K562 (cell line): ENCODE measurements around the gene GUF1.

Source experiments
- ESRRB ChIP-seq: fragments of 250-450 bp; sonication (Bioruptor Pico); IDR thresholded peaks from 2 replicates; pipeline ENCODE4 v1.5.0; 2020; ENCODE audit warnings: mild to moderate bottlenecking, moderate library complexity, borderline replicate concordance
- POLR2AphosphoS5 ChIP-seq: IDR thresholded peaks from 2 replicates; pipeline ENCODE4 v1.6.1; 2011; ENCODE audit warnings: mild to moderate bottlenecking, low read depth, low read length, moderate library complexity; ENCODE audit not compliant: control insufficient read depth, insufficient read depth

DNA sequence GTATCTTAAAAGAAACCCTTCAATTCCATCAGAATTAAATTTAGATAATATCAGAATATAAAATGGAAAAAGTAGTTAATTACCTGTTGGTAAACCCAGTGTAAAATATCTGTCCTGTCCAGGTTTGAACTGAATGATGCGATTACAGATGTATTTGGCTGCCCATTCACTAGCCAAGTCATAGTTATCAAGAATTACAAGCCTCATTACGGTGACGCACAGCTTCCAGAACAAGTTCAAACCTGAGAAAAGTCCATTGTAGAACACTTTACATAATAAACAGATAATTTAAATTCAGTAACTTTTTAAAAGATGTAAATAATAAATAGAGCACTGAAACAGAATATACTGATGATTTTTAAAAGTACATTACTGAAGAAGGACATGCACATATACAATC, 43.8 kb downstream of the GUF1 start:
- TF ChIP-seq ESRRB (CRISPR knock-in tag) (no peak), POLR2AphosphoS5 (no peak)
